Erythroblast (primary cell): ENCODE data around the gene AKNA.

ENCODE experiments used
- DNase-seq, 2 experiments: peaks; one replicate each; lab custom pipeline; 2025; lab: John Stamatoyannopoulos, UW
- GATA1 ChIP-seq: IDR thresholded peaks from 2 replicates; pipeline ENCODE4 v1.6.1; 2011; ENCODE audit warnings: low read depth, mild to moderate bottlenecking, control low read depth, low read length, moderate library complexity
- POLR2A ChIP-seq: IDR thresholded peaks from 2 replicates; pipeline ENCODE4 v1.6.1; 2011; ENCODE audit warnings: mild to moderate bottlenecking, low read length

The AKNA gene

GRCh38 chr9:114363424-114363823 lies 24.4 kb downstream of the AKNA start:
- TF ChIP-seq POLR2A (no peak), GATA1 (no peak)
- DNase-seq, result no peak

GRCh38 chr9:114362394-114362793 lies 25.4 kb downstream of the AKNA start:
- DNase-seq, result no peak
- TF ChIP-seq POLR2A (no peak), GATA1 (no peak)

GRCh38 chr9:114361542-114361941 lies 26.2 kb downstream of the AKNA start:
- TF ChIP-seq GATA1 (no peak), POLR2A (no peak)
- no peak for DNase-seq

DNA sequence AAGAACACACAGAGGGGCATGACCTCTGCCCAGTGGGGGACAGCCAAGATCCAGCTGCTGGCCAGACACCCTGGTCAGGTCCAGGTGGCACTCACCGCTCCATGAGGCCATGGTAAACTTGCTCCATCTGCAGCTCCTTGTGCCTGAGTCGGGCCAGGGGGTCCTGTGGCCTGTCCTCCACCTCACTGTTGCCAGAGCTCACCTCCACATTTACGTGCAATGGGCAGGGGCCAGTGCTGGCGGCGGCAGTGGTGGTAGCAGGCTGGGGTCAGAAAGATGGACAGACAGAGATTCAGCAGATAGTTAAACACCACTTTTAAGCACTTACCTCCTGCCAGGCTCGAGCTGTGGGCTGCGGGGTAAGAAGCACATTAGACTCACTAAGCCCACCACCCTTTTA lies 28.0 kb downstream of the AKNA start:
- no peak for DNase-seq

GRCh38 chr9:114357911-114358328 lies 29.9 kb downstream of the AKNA start:
- no peak for DNase-seq
- TF ChIP-seq POLR2A, result no peak
- TF ChIP-seq GATA1, result no peak

More for the DNA sequence above, 28.0 kb downstream of the AKNA start:
- TF ChIP-seq POLR2A, result no peak
- TF ChIP-seq GATA1, result no peak

DNA sequence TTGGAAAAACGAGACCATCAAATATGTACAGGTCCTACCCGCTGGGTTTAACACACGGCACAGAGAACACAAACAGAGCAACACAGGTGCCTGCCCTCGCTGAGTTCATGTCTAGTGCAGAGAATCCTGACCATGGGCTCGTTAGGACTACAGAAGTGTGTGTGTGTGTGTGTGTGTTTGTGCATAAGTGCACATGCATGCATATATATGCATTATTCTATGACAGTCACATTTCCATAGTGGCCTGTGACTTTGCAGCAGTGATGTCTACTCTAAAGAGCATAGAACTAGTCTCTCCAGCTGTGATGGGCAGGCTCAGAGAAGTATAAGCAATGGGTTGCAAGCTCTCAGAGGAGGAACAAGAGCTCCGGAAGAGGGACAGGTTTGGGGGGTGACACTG lies 30.4 kb downstream of the AKNA start:
- DNase-seq, result no peak
- TF ChIP-seq GATA1 (no peak), POLR2A (no peak)

- TF ChIP-seq GATA1 (no peak), POLR2A (no peak)
- DNase-seq, result no peak
Measured at GRCh38 chr9:114356792-114357191, 31.0 kb downstream of the AKNA start.

DNA sequence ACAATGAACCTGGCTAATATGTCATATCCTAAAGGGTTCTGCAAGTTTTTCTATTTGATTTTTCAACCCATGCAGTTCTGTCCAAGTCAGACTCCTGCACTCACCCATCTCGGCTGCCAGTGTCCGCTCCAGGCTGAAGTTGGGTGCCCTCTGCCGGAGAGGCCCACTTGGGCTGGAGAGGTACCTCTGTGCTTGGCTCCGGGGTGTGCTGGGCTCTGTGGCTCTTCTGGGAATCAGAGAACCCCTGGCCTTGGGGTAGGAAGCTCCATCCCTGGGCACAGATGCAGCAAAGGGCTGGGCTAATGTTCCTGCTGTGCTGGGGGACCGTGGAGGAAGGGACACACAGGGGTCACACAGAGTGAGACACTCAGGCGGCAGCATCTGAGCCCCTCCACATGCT lies 32.0 kb downstream of the AKNA start:
- TF ChIP-seq POLR2A (no peak), GATA1 (no peak)
- DNase-seq, result no peak

DNA sequence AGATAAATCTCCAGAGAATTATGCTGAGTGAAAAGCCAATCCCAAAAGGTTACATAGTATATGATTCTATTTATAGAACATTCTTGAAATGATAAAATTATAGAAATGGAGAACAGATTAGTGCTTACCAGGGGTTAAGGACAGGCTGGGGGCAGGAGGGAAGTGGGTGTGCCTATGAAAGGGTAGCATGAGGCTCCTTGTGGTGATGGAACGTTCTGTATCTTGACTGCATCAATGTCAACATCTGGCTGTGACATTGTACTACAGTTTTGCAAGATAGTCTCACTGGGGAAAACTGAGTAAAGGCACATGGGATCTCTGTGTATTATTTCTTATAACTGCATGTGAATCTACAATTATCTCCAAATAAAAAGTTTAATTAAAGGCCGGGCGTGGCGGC lies 35.9 kb downstream of the AKNA start:
- TF ChIP-seq GATA1, result no peak
- TF ChIP-seq POLR2A, result no peak
- DNase-seq, result no peak

DNA sequence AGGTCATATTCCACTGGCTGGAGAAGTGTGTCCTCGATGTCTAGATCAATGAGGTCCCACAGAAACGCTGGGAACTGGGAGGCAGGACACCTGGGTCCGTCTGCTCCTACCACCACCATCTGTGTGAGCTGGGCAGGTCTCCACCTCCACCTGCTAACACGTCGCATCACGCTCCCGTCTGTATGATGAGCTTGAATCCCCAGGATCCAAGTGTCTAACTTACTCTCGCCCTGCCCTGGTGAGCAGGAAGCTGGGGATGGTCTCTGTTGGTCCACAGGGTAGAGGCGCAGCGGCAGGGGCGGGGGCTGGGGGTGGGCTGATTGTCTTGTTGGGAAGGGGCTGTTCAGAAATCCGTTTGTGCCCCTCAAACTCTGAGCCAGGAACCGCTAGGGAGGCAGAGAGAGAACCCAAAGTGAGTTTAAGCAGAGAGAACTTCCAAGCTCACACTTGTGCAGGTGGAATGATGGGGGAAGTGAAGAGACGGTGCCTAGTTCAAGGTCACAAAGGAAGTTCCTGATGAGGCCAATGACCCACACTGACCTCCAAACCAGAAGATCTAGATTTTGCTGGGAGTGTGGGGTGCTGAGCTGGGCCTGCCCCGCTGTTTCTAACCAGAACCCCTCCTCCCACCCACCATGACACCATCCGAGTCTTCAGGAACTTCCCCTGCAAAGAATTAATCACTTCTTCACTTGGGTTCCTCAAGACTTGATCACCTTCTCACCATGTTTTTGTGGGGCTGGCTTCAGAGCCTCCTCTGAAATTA lies 37.0 kb downstream of the AKNA start:
- no peak for DNase-seq

GRCh38 chr9:114349713-114350480 lies 37.9 kb downstream of the AKNA start:
- DNase-seq, result no peak
- TF ChIP-seq POLR2A (no peak), GATA1 (no peak)

More for the DNA sequence above, 37.0 kb downstream of the AKNA start:
- TF ChIP-seq POLR2A (no peak), GATA1 (no peak)

DNA sequence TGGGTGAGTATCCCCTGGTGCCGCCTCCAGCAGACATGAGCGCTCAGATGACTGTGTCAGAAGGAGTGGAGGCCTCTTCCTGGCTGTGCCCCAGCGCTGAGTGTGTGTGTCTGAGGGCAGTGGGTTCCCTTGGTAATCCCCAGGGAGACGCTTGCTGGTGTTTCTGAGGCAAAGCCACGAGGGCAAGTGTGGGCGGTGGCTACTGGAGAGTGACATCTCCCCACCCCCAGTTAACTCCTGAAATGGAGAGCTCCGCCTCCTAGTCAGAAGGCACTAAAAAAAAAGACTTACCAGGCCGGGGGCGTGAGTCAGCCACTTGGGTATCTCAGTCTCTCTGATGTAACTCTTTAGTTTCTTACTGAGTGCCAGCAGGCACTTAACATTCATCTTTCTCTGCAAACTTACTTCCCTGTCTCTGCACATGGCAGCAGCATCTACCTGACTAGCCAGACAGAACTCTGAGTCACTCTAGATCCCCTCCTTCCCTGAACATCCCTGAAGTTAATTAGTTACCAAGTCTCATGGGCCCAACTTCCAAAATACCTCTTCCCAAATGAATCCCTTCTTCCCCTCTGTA lies 38.8 kb downstream of the AKNA start:
- TF ChIP-seq GATA1, result no peak
- TF ChIP-seq POLR2A, result no peak
- DNase-seq, result peak; percentile 50 to 74

DNA sequence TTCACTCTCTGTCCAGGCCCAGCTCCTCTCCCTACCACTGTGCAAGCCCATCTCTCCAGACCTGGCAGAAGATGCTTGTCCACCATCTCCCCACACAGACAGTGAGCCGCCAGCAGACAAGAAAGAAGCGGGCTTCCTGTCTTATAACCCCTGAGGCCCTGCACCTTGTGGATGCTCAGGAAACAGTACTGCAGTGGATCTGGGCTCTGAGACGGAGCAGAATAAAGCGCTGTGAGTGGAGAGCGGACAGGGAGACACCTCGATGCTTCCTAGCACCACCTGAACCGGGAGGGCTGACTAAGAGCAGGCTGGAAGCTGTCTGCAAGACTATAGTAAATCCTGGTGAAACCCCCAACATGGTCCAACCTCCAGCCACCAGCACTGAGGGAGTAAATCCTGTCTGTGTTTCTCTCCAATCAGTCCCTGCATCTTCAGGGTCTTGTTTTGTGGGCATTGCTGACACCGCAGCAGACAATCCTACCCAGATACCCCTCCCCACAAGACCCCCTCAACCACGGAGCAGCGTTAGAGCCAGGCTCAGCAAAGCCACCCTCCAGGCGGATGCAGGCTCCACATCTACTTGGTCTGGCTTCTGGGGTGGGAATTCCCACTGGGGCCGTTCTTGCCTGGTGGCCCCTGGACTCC lies 39.4 kb downstream of the AKNA start:
- no peak for DNase-seq
- TF ChIP-seq POLR2A (no peak), GATA1 (no peak)

GRCh38 chr9:114347675-114348074 lies 40.1 kb downstream of the AKNA start:
- no peak for TF ChIP-seq POLR2A
- no peak for TF ChIP-seq GATA1

GRCh38 chr9:114346146-114346545 lies 41.6 kb downstream of the AKNA start:
- no peak for DNase-seq
- no peak for TF ChIP-seq GATA1
- no peak for TF ChIP-seq POLR2A

More at GRCh38 chr9:114347675-114348074, 40.1 kb downstream of the AKNA start:
- DNase-seq, result no peak
